Neuronal stem cell (in vitro differentiated cells): ENCODE data around the gene DNASE1L3.
"Not testable (repeated sequence)": the region's sequence is repeated elsewhere in the genome, so short reads cannot be mapped to it uniquely, and the experiment has no call there.

Experiments used
- DNase-seq: peaks from one replicate; pipeline ENCODE4 v3.0.0-alpha.2; 2013; ENCODE audit warnings: low spot score
- H2AFZ ChIP-seq: one replicate; pipeline ENCODE4 v1.6.1; 2013; ENCODE audit warnings: mild to moderate bottlenecking, low read length, inconsistent platforms
- H2AK5ac ChIP-seq: 2 replicates; pipeline ENCODE4 v1.6.1; 2013; ENCODE audit warnings: low read depth, mild to moderate bottlenecking, inconsistent platforms, low read length, moderate library complexity, mixed read lengths
- H2BK120ac ChIP-seq: 2 replicates; pipeline ENCODE4 v1.6.1; 2013; ENCODE audit warnings: low read depth, mild to moderate bottlenecking, inconsistent platforms, low read length, moderate library complexity, mixed read lengths
- H2BK12ac ChIP-seq: one replicate; pipeline ENCODE4 v1.6.1; 2013; ENCODE audit warnings: low read length, inconsistent platforms
- H2BK15ac ChIP-seq: 2 replicates; pipeline ENCODE4 v1.6.1; 2013; ENCODE audit warnings: mild to moderate bottlenecking, low read length, inconsistent platforms, mixed read lengths
- H2BK5ac ChIP-seq: one replicate; pipeline ENCODE4 v1.6.1; 2013; ENCODE audit warnings: inconsistent platforms, mild to moderate bottlenecking, low read length, moderate library complexity
- H3K14ac ChIP-seq: one replicate; pipeline ENCODE4 v1.6.1; 2013; ENCODE audit warnings: low read length, inconsistent platforms
- H3K18ac ChIP-seq: 2 replicates; pipeline ENCODE4 v1.6.1; 2013; ENCODE audit warnings: low read length, inconsistent platforms
- H3K23ac ChIP-seq: 2 replicates; pipeline ENCODE4 v1.6.1; 2013; ENCODE audit warnings: low read depth, mild to moderate bottlenecking, mixed read lengths, low read length, inconsistent platforms; ENCODE audit not compliant: poor library complexity
- H3K27ac ChIP-seq: replicated peaks from 3 replicates; pipeline ENCODE4 v1.5.1; 2013; ENCODE audit warnings: low read length, inconsistent platforms
- H3K27me3 ChIP-seq, 3 experiments: 2 replicates each; pipeline ENCODE4 v1.6.1; 2013; ENCODE audit warnings: low read length in 3 of 3, mild to moderate bottlenecking in 2 of 3, inconsistent platforms in 1 of 3, low read depth in 1 of 3, mixed read lengths in 1 of 3, moderate library complexity in 1 of 3; ENCODE audit not compliant: control insufficient read depth in 3 of 3, insufficient read depth in 3 of 3
- H3K36me3 ChIP-seq, 2 donors: replicated peaks in 1 of 2; 2 replicates each; pipeline ENCODE4 v1.6.1; 2013; ENCODE audit warnings: low read length in 2 of 2; ENCODE audit not compliant: control insufficient read depth in 2 of 2, insufficient read depth in 2 of 2
- H3K4ac ChIP-seq: 2 replicates; pipeline ENCODE4 v1.6.1; 2013; ENCODE audit warnings: inconsistent platforms, mild to moderate bottlenecking, low read length, moderate library complexity
- H3K4me1 ChIP-seq, 2 donors: 1 replicate in 1 of 2; 2 replicates in 1 of 2; pipeline ENCODE4 v1.6.1; 2013; ENCODE audit warnings: low read length in 2 of 2, low read depth in 1 of 2; ENCODE audit not compliant: control insufficient read depth in 2 of 2, insufficient read depth in 1 of 2
- H3K4me2 ChIP-seq: one replicate; pipeline ENCODE4 v1.6.1; 2013; ENCODE audit warnings: mild to moderate bottlenecking, low read length, inconsistent platforms; ENCODE audit not compliant: insufficient read depth, poor library complexity, severe bottlenecking
- H3K4me3 ChIP-seq, 2 donors: 2 replicates each; pipeline ENCODE4 v1.5.1; 2013; ENCODE audit warnings: low read length in 2 of 2, mild to moderate bottlenecking in 2 of 2, inconsistent platforms in 1 of 2, moderate library complexity in 1 of 2
- H3K79me1 ChIP-seq: one replicate; pipeline ENCODE4 v1.6.1; 2013; ENCODE audit warnings: low read depth, mild to moderate bottlenecking, inconsistent platforms, low read length, moderate library complexity
- H3K9ac ChIP-seq: one replicate; pipeline ENCODE4 v1.6.1; 2013; ENCODE audit warnings: mild to moderate bottlenecking, low read depth, low read length, inconsistent platforms; ENCODE audit not compliant: poor library complexity
- H3K9me3 ChIP-seq, 2 donors: replicated peaks in 1 of 2; 2 replicates each; pipeline versions ENCODE3 to v1.6.1; 2013; ENCODE audit warnings: low read length in 2 of 2, mild to moderate bottlenecking in 2 of 2, inconsistent platforms in 1 of 2, low read depth in 1 of 2, mixed read lengths in 1 of 2, moderate library complexity in 1 of 2; ENCODE audit not compliant: control insufficient read depth in 2 of 2, insufficient read depth in 1 of 2
- H4K8ac ChIP-seq: one replicate; pipeline ENCODE4 v1.6.1; 2013; ENCODE audit warnings: low read depth, mild to moderate bottlenecking, inconsistent platforms, low read length, moderate library complexity
- H4K91ac ChIP-seq: one replicate; pipeline ENCODE4 v1.6.1; 2013; ENCODE audit warnings: low read length, low read depth, mild to moderate bottlenecking, inconsistent platforms; ENCODE audit not compliant: poor library complexity
- WGBS, 2 donors: extraction: QIAGEN DNeasy Blood & Tissue Kit; methylation state at CpG; one replicate each; pipeline ENCODE4 v1.1.7; 2013; ENCODE audit warnings: missing lambda C conversion rate in 2 of 2, mixed read lengths in 1 of 2; ENCODE audit not compliant: insufficient read length in 2 of 2, insufficient replicate concordance in 1 of 2; ENCODE audit errors: extremely low coverage in 2 of 2; 5-methylcytosine and 5-hydroxymethylcytosine counted together

The DNASE1L3 gene

DNA sequence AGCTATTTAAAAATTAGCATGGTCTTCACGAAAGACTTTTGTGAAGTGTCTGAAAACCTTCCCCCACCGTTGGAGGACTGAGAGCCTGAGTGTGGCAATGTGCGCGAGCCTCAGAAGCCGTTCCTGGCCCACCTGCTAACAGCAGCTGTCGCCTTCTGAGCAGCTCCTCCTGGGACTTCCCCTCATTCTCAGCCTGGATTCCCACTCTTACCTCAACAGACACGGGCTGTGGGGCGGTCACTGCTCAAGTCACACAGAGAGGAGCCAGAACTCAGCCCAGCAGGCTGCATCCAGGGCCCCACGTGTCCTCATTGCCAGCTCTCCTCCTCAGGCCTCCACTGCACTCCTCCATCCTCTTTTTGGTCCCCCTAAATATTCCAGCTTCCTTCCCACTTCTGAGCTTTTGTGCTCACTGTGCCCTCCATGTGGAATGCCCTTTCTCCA is 7.8 kb downstream of the DNASE1L3 start:
- H3K4me3 ChIP-seq, result no peak overlapping the region
- no peak overlapping the region for H3K27ac ChIP-seq
- H3K4me2 ChIP-seq, result no peak overlapping the region
- no peak overlapping the region for H2AFZ ChIP-seq
- no peak overlapping the region for H4K8ac ChIP-seq
- H2BK5ac ChIP-seq, result no peak overlapping the region
- H3K9me3 ChIP-seq, result peaks cover 0 to 4% of the 10 kb centered on the region in 2 donors
- no peak overlapping the region for H3K23ac ChIP-seq
- H3K18ac ChIP-seq, result peak overlapping the region; percentile 24
- H4K91ac ChIP-seq, result no peak overlapping the region
- H3K9ac ChIP-seq, result no peak overlapping the region
- H3K4ac ChIP-seq, result no peak overlapping the region
- H2BK15ac ChIP-seq, result no peak overlapping the region
- no peaks in the 10 kb centered on the region for H3K4me1 ChIP-seq
- no peaks in the 10 kb centered on the region for H3K36me3 ChIP-seq
- no peak for DNase-seq
- peaks cover 0 to 27% (median 0%) of the 10 kb centered on the region in 3 experiments for H3K27me3 ChIP-seq
- H2BK12ac ChIP-seq, result peak overlapping the region; percentile 43
- no peak overlapping the region for H2AK5ac ChIP-seq
- no peaks in the 10 kb centered on the region for H3K79me1 ChIP-seq
- H3K14ac ChIP-seq, result no peak overlapping the region
- WGBS, 2 donors, result no CpG with 5 or more reads among the region's 9 CpGs
- H2BK120ac ChIP-seq, result no peak overlapping the region

DNA sequence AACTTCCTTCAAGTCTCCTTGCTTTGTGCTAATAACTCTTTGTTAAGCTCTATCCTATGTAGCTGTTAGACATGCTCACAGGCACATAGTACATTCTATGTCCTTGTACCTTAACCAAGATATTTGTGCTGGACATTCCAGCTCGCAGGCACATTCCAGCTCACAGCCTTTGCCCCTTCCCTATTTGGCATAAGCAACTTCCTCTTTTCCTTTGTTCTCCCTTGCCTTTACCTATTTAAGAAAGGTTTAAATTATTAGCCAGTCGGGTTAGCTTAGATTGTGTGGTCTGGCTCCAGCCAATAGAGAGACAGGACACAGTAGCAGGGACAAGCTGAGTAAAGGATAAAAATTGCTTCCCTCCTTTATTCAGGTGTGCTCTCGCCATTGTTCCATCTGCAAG is 9.3 kb downstream of the DNASE1L3 start:
- H3K14ac ChIP-seq, H2BK15ac ChIP-seq, H3K4me2 ChIP-seq, H3K18ac ChIP-seq, H3K36me3 ChIP-seq, H3K4ac ChIP-seq, H2AK5ac ChIP-seq, H3K9ac ChIP-seq, H3K27ac ChIP-seq, H2BK5ac ChIP-seq, H3K4me3 ChIP-seq, H2BK12ac ChIP-seq, H4K91ac ChIP-seq, H3K23ac ChIP-seq, H3K9me3 ChIP-seq, DNase-seq, H2AFZ ChIP-seq, H3K79me1 ChIP-seq, H2BK120ac ChIP-seq, H4K8ac ChIP-seq, H3K4me1 ChIP-seq: not testable (repeated sequence)
- WGBS, 2 donors, result no CpG with 5 or more reads among the region's 3 CpGs
- H3K27me3 ChIP-seq, result peaks cover 0 to 23% (median 0%) of the 10 kb centered on the region in 3 experiments

DNA sequence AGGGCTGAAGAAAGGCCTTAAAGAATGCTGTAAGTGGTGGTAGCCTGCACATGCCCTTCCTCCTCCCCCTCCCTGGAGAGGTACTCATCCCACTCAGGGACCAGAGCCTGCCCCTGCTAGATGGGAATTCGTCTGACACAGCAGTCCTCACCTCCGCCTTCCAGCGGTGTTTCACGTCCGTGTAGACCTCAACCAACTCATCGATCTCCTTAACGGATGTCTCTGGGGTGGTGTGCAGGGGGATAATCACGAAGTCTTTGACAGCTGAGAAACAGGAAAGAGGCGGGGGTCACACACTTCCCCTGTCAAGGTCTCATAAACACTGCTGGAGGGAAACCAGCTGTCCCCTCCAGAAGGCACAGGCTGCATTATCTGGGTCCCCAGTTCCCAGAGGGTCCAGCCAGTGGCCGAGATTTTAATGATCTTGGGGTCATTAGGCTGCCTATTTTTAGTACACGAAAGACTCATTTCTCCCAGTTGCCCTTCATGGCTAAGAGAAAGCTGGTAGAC is 9.9 kb downstream of the DNASE1L3 start:
- no CpG with 5 or more reads among the region's 11 CpGs for whole genome bisulfite sequencing, 2 donors
- H2BK12ac ChIP-seq, result no peak overlapping the region
- no peak overlapping the region for H2BK120ac ChIP-seq
- DNase-seq, result no peak
- no peaks in the 10 kb centered on the region for H3K4me1 ChIP-seq
- no peak overlapping the region for H3K27ac ChIP-seq
- no peaks in the 10 kb centered on the region for H3K79me1 ChIP-seq
- H3K23ac ChIP-seq, result no peak overlapping the region
- H3K18ac ChIP-seq, result no peak overlapping the region
- H3K4me3 ChIP-seq, result no peak overlapping the region
- H3K4ac ChIP-seq, result no peak overlapping the region
- H3K27me3 ChIP-seq, result peaks cover 0 to 18% (median 0%) of the 10 kb centered on the region in 3 experiments
- no peak overlapping the region for H3K4me2 ChIP-seq
- H4K8ac ChIP-seq, result no peak overlapping the region
- no peak overlapping the region for H3K14ac ChIP-seq
- H4K91ac ChIP-seq, result no peak overlapping the region
- no peak overlapping the region for H3K9ac ChIP-seq
- no peak overlapping the region for H2BK15ac ChIP-seq
- H3K9me3 ChIP-seq, result peaks cover 0 to 4% of the 10 kb centered on the region in 2 donors
- no peak overlapping the region for H2AK5ac ChIP-seq
- no peak overlapping the region for H2AFZ ChIP-seq
- H3K36me3 ChIP-seq, result no peaks in the 10 kb centered on the region
- H2BK5ac ChIP-seq, result no peak overlapping the region

DNA sequence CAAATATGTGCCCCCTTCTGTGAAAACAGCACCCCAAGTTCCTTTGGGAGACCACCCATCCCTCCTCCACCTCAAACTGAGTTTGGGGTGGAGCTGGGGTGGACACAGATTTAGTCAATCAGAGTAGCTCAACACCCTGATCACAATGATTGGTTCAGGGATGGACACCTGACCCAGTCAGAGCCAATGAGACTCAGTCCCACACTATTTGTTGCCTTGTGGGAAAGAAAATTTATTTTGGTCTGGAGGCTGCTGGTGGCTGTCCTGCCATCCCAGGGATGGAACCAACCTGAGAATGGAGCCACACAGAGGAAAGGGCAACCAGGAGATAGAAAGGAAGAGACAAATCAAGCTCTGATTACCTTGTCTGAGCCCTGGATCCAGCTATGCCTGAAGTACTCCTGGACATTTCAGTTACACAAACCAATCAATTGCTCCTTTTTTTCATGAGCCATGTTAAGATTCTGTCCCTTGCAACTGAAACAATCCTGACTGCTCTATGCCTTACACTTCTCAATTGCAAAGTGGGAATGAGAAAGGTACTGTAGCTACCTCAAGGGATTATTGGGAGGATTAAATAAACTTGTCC is 10.6 kb downstream of the DNASE1L3 start:
- no peak overlapping the region for H2BK120ac ChIP-seq
- H3K36me3 ChIP-seq, result no peaks in the 10 kb centered on the region
- H2AFZ ChIP-seq, result no peak overlapping the region
- H3K27me3 ChIP-seq, result peaks cover 0 to 13% (median 0%) of the 10 kb centered on the region in 3 experiments
- no peak overlapping the region for H3K18ac ChIP-seq
- H4K8ac ChIP-seq, result no peak overlapping the region
- H3K79me1 ChIP-seq, result no peaks in the 10 kb centered on the region
- H3K4me1 ChIP-seq, result no peaks in the 10 kb centered on the region
- no peak overlapping the region for H3K4ac ChIP-seq
- no peak overlapping the region for H2BK15ac ChIP-seq
- no peak overlapping the region for H3K4me2 ChIP-seq
- H3K9me3 ChIP-seq, result peaks cover 0 to 4% of the 10 kb centered on the region in 2 donors
- no peak overlapping the region for H3K27ac ChIP-seq
- no peak overlapping the region for H2BK5ac ChIP-seq
- no peak overlapping the region for H3K9ac ChIP-seq
- DNase-seq, result no peak
- H4K91ac ChIP-seq, result no peak overlapping the region
- H3K14ac ChIP-seq, result no peak overlapping the region
- no peak overlapping the region for H3K4me3 ChIP-seq
- H2BK12ac ChIP-seq, result no peak overlapping the region
- H3K23ac ChIP-seq, result no peak overlapping the region
- H2AK5ac ChIP-seq, result no peak overlapping the region
